ENCODE data around the gene OR10G8. TPM values are rescaled to one million over a fixed set of nuclear protein-coding genes. Genes with fewer than 3 reads are reported as not detected.

Gene OR10G8
- total RNA-seq, 1 experiment from 2014 or later, result not detected

DNA sequence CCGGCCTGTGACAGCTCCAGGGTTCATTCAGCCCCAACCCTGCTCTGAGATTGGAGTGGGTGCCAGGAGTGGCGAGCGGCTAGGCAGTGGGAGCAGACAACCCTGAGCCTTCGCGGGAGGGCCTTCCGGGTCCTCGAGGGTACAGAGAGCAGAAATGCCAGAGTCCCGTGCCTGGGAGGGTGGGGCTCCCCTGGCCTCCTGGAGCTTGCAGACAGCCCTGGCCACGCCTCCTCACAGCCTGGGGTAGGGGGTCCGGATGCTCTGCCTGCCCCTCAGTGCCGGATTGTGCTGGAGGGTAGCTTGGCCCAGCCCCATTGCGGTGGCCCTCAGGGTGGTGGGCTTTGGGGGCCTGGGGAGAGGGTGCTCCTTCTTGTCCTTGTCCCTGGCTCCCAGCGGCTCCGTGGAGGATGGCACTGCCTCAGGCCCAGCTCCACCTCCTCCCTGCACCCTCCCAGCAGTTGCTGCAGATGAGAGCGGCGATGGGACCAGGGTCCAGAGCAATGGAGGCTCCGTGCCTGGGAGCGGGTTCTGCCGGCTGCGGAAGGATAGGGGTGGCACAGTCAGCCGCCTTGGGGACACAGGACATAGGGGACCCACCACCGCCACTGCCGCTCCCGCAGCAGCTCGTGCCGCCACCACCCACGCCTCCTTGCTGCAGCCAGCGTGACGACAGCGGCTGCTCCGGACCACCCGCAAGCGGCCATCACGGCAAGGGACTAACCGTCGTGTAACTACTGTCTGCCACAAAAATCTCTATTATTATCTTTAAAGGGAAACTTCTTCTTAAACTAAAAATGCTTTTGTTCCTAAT lies 49.4 kb downstream of the OR10G8 start:
- WGBS (ENCODE audit: extremely low coverage, insufficient read length, low lambda C conversion rate), result no CpG with 5 or more reads among the region's 36 CpGs
- H3K23ac ChIP-seq (ENCODE audit: insufficient read length, low read depth, low read length), result no peak overlapping the region
- no peak overlapping the region for H2BK15ac ChIP-seq (ENCODE audit: low read depth, low read length)
- no peak overlapping the region for H2AFZ ChIP-seq (ENCODE audit: low read length)
- H3K56ac ChIP-seq (ENCODE audit: insufficient read length, low read depth, low read length), result no peak overlapping the region
- H3K79me2 ChIP-seq (ENCODE audit: insufficient read depth, low read length), result no peaks in the 10 kb centered on the region
- H3T11ph ChIP-seq (ENCODE audit: low read length), result no peak overlapping the region
- no peak overlapping the region for H3K27ac Mint-ChIP-seq
- no peak overlapping the region for H3K4me2 ChIP-seq (ENCODE audit: insufficient read depth, insufficient read length, low read length)
- no peak overlapping the region for H2BK120ac ChIP-seq (ENCODE audit: low read depth, low read length, poor library complexity, severe bottlenecking)
- no peaks in the 10 kb centered on the region for H3K36me3 Mint-ChIP-seq (ENCODE audit: insufficient read depth in 1 of 3, low read depth in 3 of 3)
- no peaks in the 10 kb centered on the region for H3K79me1 ChIP-seq (ENCODE audit: insufficient read depth, low read depth, low read length, poor library complexity, severe bottlenecking)
- peak overlapping the region; percentile 62; the same call in 1 of the 2 replicates for H3K14ac ChIP-seq (ENCODE audit: insufficient read depth, low read length)
- no peak overlapping the region for H4K91ac ChIP-seq (ENCODE audit: insufficient read length, low read depth, low read length)
- H3K4me1 ChIP-seq (ENCODE audit: insufficient read depth, low read length), result no peaks in the 10 kb centered on the region; the same call in 1 of the 2 replicates
- no peak overlapping the region for H3K18ac ChIP-seq (ENCODE audit: insufficient read length, low read depth, low read length)
- H3K27me3 Mint-ChIP-seq (ENCODE audit: low read depth), result no peaks in the 10 kb centered on the region
- TF ChIP-seq CTCF (conservative IDR thresholded peaks at IDR 0.05), result no peak
- H3K23me2 ChIP-seq (ENCODE audit: insufficient read length, low read depth, low read length, poor library complexity, severe bottlenecking), result no peaks in the 10 kb centered on the region
- H4K20me1 ChIP-seq (ENCODE audit: control insufficient read depth, insufficient read depth, insufficient read length), result no peaks in the 10 kb centered on the region
- no peak overlapping the region for H2BK20ac ChIP-seq (ENCODE audit: low read depth, low read length, poor library complexity, severe bottlenecking)
- no peak overlapping the region for H2BK12ac ChIP-seq (ENCODE audit: insufficient read length, low read depth, low read length)
- no peaks in the 10 kb centered on the region for H3K27me3 ChIP-seq (ENCODE audit: insufficient read depth, low read length)
- no peak overlapping the region for H3K9ac ChIP-seq (ENCODE audit: extremely low read depth, insufficient read length, low read length)
- no peak overlapping the region for H2BK5ac ChIP-seq (ENCODE audit: insufficient read length, low read length)
- no peak overlapping the region for H4K5ac ChIP-seq (ENCODE audit: insufficient read length, low read depth, low read length)
- no peaks in the 10 kb centered on the region for H3K9me3 ChIP-seq (ENCODE audit: control insufficient read depth, low read depth, low read length)
- H3K9me3 Mint-ChIP-seq, result no peaks in the 10 kb centered on the region
- no peak overlapping the region for H3K4ac ChIP-seq (ENCODE audit: low read depth, low read length)
- no peak overlapping the region for H3K27ac ChIP-seq (ENCODE audit: insufficient read length, low read depth, low read length)
- no peak overlapping the region for H2AK5ac ChIP-seq (ENCODE audit: insufficient read length, low read length)
- H3K4me3 Mint-ChIP-seq, result no peak overlapping the region
- peak; percentile 44 for DNase-seq
- no peak overlapping the region for H4K8ac ChIP-seq (replicated peaks; ENCODE audit: insufficient read length, low read depth, low read length)
- H3K4me1 Mint-ChIP-seq, result peaks cover 2 to 5% of the 10 kb centered on the region in 2 experiments; a peak in 2 of 4 replicates
